ENCODE results near the gene ADGRF5. TPM values are rescaled to one million over a fixed set of nuclear protein-coding genes. Genes with fewer than 3 reads are reported as not detected.

ADGRF5 gene
- total RNA-seq, 2 experiments from 2014 or later = not detected

GRCh38 chr6:46888578-46888977 lies 33.2 kb downstream of the ADGRF5 start:
- H3K36me3 ChIP-seq (ENCODE audit: insufficient read depth, low read length) = no peaks in the 10 kb centered on the region
- TF ChIP-seq, protein P1, sequence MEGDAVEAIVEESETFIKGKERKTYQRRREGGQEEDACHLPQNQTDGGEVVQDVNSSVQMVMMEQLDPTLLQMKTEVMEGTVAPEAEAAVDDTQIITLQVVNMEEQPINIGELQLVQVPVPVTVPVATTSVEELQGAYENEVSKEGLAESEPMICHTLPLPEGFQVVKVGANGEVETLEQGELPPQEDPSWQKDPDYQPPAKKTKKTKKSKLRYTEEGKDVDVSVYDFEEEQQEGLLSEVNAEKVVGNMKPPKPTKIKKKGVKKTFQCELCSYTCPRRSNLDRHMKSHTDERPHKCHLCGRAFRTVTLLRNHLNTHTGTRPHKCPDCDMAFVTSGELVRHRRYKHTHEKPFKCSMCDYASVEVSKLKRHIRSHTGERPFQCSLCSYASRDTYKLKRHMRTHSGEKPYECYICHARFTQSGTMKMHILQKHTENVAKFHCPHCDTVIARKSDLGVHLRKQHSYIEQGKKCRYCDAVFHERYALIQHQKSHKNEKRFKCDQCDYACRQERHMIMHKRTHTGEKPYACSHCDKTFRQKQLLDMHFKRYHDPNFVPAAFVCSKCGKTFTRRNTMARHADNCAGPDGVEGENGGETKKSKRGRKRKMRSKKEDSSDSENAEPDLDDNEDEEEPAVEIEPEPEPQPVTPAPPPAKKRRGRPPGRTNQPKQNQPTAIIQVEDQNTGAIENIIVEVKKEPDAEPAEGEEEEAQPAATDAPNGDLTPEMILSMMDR (IDR thresholded peaks at IDR 0.05) = no peak
- no peaks in the 10 kb centered on the region for H3K36me3 Mint-ChIP-seq (ENCODE audit: low read depth)
- no peaks in the 10 kb centered on the region for H3K9me3 ChIP-seq (ENCODE audit: control insufficient read depth in 1 of 2, insufficient read depth in 1 of 2, low read length in 2 of 2)
- H3K27ac ChIP-seq (ENCODE audit: low read depth in 1 of 2, low read length in 2 of 2) = no peak overlapping the region
- H3K27ac Mint-ChIP-seq = no peak overlapping the region
- no peaks in the 10 kb centered on the region for H3K9me3 Mint-ChIP-seq
- CTCF ChIA-PET = no interaction called here
- H3K4me3 ChIP-seq (ENCODE audit: low read length) = no peak overlapping the region
- POLR2A ChIA-PET = no interaction called here
- no peaks in the 10 kb centered on the region for H3K4me1 Mint-ChIP-seq (ENCODE audit: low read depth)
- DNase-seq (no peak), ATAC-seq (ENCODE audit: poor library complexity) (no peak)
- peaks cover 0 to 2% of the 10 kb centered on the region in 2 experiments for H3K27me3 ChIP-seq (ENCODE audit: control insufficient read depth in 1 of 2, insufficient read depth in 2 of 2, low read length in 2 of 2)
- H3K27me3 Mint-ChIP-seq = no peaks in the 10 kb centered on the region
- intact Hi-C loops (cut with DNase I, micrococcal nuclease) = no loop called here
- H3K4me3 Mint-ChIP-seq = no peak overlapping the region
- no peaks in the 10 kb centered on the region for H3K4me1 ChIP-seq (ENCODE audit: insufficient read depth, low read length)

DNA sequence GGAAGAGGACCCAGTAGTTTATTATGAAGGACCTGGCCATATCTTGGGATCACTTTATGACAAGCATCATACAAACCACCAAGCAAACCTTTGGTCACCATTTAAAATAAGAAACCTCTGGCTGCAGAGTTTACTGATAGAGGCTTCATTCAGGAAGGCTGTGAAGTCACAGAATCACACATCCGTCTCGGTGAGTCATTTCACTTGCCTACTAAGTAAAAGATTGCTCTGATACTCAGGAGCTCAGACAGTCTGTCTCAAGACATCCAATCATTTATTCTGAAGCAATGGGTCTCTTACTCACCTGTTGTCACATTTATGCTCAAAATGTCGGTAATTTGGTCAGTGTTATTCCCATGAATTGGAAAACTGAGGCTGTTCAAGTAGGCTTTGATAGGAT lies 33.7 kb downstream of the ADGRF5 start:
- Histone ChIP-seq H3K9me3 (ENCODE audit: control insufficient read depth in 1 of 2, insufficient read depth in 1 of 2, low read length in 2 of 2) (no peaks in the 10 kb centered on the region), H3K4me3 (ENCODE audit: low read length) (no peak overlapping the region), H3K27ac (ENCODE audit: low read depth in 1 of 2, low read length in 2 of 2) (no peak overlapping the region), H3K4me1 (ENCODE audit: insufficient read depth, low read length) (no peaks in the 10 kb centered on the region), H3K36me3 (ENCODE audit: insufficient read depth, low read length) (no peaks in the 10 kb centered on the region), H3K27me3 (ENCODE audit: control insufficient read depth in 1 of 2, insufficient read depth in 2 of 2, low read length in 2 of 2) (no peaks in the 10 kb centered on the region)
- intact Hi-C loops (cut with DNase I, micrococcal nuclease) = no loop called here
- Mint-ChIP-seq H3K27ac (no peak overlapping the region), H3K36me3 (ENCODE audit: low read depth) (no peaks in the 10 kb centered on the region), H3K4me1 (ENCODE audit: low read depth) (no peaks in the 10 kb centered on the region), H3K4me3 (no peak overlapping the region), H3K9me3 (no peaks in the 10 kb centered on the region), H3K27me3 (no peaks in the 10 kb centered on the region)
- TF ChIP-seq, protein P1 (IDR thresholded peaks at IDR 0.05) = no peak
- CTCF ChIA-PET = no interaction called here
- POLR2A ChIA-PET = no interaction called here
- ATAC-seq (ENCODE audit: poor library complexity) (no peak), DNase-seq (no peak)

GRCh38 chr6:46882645-46883044 lies 39.1 kb downstream of the ADGRF5 start:
- Mint-ChIP-seq H3K4me1 (ENCODE audit: low read depth) (no peaks in the 10 kb centered on the region), H3K27me3 (peaks cover 15% of the 10 kb centered on the region), H3K27ac (no peak overlapping the region), H3K36me3 (ENCODE audit: low read depth) (no peaks in the 10 kb centered on the region), H3K4me3 (no peak overlapping the region), H3K9me3 (no peaks in the 10 kb centered on the region)
- Histone ChIP-seq H3K9me3 (ENCODE audit: control insufficient read depth in 1 of 2, insufficient read depth in 1 of 2, low read length in 2 of 2) (no peaks in the 10 kb centered on the region), H3K4me3 (ENCODE audit: low read length) (no peak overlapping the region), H3K27ac (ENCODE audit: low read depth in 1 of 2, low read length in 2 of 2) (no peak overlapping the region), H3K4me1 (ENCODE audit: insufficient read depth, low read length) (no peaks in the 10 kb centered on the region), H3K27me3 (ENCODE audit: control insufficient read depth in 1 of 2, insufficient read depth in 2 of 2, low read length in 2 of 2) (no peaks in the 10 kb centered on the region), H3K36me3 (ENCODE audit: insufficient read depth, low read length) (no peaks in the 10 kb centered on the region)
- intact Hi-C loops (cut with DNase I, micrococcal nuclease) = no loop called here
- DNase-seq (no peak), ATAC-seq (ENCODE audit: poor library complexity) (no peak)
- CTCF ChIA-PET = no interaction called here
- TF ChIP-seq, protein P1 (IDR thresholded peaks at IDR 0.05) = no peak
- POLR2A ChIA-PET = no interaction called here
